GM21447 (cell line): Measurements from ENCODE around the gene SHC3.

ENCODE experiments used
- ATAC-seq: cut with Tn5 transposase; IDR thresholded peaks from one replicate; pipeline ENCODE4 v1.9.1; 2021; ENCODE audit not compliant: unreplicated experiment

The SHC3 gene

DNA sequence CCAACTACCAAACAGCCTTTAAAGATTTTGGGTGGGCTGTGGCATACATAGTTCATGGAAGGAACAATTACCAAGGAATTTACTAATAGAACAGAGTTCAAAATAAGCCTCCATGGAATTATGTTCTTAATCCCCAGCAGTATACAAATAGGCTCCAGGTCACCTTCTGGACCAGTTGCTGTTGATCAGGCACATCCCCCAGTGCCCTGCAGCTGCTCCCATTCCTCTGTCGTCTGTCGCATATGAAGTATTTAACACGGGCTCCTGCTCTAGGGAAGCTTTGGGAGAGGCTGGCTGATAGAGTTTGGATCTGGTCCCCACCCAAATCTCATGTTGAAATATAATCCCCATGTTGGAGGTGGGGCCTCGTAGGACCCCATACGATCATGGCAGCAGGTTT lies 17.8 kb downstream of the SHC3 start:
- ATAC-seq = no peak

DNA sequence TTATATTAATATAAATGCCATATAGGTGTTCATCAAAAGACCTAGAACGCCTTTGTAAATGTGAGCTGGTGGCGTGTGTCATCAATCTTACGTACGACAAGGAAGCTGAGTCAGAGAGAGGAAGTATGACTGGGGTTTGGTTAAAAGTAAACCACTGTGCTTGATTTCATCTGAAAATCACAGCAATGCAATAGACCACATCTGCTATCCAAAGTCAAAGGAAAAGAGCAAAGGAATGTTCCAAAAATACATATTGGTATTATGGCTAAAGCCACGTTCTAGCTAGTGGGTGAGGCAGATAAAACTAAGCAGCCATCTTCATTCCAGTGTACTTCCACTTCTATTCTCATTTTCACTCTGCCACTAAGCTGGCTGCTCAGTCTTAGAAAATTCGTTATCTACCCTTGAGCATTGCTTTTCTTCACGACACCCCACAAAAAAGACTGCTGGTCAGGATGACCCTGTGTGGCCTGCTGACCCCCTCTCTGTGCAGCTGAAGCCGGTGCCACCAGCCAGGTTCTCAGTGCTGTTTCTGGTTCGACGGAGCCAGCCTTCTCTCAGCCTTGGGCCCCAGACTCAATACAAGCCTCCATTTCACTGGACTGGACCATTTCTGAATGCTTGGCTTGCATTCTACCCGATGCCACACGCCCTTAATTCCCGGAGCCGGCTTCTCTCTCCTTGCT lies 23.8 kb downstream of the SHC3 start:
- no peak for ATAC-seq

DNA sequence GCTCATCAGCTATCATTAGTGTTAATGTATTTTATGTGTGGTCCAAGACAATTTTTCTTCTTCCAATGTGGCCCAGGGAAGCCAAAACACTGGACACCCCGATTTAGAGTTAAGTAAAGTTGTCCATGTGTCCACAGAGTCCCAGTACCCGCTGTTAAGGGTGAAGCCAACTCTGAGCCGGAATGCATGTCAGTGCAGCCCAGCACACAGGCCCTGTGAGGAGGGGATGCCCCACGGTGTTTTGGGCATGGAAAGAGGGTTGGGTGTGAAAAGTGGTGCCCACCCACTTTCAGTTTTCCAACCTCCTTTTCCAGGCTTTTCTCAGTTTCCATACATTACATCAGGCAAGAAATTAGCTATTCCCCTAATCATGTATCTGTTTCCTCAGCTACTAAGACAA lies 24.4 kb downstream of the SHC3 start:
- no peak for ATAC-seq

DNA sequence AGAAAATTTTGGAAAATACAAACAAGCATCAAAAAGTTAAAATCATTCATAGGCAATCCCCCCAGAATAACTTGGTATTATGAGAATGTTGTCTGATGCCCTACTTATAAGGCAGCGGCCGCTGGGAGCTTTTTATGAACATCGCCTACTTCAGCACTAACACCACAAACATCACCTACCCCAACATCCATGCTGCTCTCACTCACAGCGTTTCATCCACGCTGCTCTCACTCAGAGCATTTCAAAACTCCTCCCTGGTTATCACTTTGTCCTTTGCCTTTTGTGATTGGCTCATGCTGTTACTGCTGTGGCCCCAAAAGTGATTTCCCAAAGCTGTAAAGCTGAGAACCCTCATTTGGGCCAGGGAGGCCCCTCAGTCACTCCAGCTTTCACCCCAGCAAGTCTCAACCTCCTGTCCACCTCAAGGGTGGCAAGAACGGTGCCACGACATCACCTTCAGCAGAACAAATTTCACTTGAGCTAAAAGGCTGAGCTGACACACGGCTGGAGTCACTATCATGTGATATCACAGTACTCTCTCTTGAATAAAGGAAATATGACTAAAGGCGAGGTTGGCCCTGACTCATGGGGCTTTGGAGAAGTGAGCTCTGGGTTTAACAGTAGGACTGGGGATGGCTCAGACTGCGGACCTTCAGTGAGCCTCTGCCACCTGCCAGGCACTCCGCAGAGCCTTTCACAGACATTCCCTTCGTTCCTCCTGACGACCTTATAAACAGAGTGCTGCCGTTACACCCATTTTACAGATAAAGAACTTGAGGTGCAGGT lies 25.2 kb downstream of the SHC3 start:
- ATAC-seq = no peak

DNA sequence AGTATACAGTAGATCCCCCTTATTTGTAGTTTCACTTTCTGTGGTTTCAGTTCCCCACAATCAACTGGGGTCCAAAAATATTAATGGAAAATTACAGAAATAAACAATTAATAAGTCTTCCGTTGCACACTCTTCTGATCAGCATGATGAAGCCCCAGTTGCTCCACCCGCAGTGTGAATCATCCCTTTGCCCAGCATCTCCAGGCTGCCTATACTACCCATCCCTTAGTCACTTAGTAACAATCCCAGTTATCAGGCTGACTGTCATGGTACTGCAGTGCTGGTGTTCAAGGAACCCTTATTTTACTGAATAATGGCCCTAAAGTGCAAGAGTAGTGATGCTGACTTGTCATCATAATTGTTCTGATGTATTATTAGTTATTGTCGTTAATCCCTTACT lies 28.9 kb downstream of the SHC3 start:
- ATAC-seq = no peak

DNA sequence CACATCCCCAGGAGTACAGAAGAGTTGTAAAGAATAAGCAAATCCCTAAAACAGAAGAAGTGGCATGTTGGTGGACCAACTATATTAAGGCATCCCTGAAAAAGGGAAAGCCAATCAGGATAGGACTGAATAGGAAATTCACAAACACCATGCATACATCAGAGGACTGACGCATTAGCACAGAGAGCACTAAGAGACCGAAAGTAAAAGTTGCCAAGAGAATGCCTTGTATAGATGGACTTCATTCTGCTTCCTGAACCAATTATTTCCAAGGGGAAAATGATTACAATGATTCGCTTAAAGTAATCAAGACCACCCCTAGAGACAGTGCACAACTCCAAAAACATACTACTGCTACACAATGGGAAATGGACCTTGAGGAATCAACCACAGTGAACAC lies 33.5 kb downstream of the SHC3 start:
- ATAC-seq = no peak

DNA sequence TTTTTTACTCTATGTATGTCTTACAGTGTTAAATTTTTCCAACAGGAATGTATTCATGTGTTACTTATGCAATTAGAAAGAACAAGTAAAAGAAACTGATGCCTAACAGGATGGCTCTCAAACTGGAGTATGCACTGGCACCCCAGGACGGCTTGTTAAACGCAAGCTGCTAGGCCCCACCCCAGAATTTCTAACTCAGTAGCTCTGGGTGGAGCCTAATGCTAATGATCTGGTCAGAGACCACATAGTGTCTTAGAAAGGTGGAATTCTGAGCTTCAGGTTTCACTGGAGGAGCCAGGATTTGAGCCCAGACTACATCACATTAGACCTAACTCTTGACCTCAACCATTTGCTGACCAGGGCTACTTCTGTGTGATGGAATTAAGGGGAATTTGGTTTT lies 34.4 kb downstream of the SHC3 start:
- no peak for ATAC-seq

DNA sequence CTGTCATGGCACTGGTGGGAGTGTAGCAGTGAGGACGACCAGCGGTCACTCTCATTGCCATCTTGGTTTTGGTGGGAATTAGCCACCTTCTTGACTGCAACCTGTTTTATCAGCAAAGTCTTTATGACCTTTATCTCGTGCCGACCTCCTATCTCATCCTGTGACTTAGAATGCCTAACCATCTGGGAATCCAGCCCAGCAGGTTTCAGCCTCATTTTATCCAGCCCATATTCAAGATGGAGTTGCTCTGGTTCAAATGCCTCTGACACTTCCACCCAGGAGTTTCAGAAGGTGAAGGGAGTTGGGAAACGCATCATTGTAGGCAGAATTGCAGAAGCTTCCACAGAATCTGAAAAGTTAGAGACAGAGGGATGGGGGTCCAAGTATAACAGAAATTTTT lies 35.4 kb downstream of the SHC3 start:
- ATAC-seq = no peak

DNA sequence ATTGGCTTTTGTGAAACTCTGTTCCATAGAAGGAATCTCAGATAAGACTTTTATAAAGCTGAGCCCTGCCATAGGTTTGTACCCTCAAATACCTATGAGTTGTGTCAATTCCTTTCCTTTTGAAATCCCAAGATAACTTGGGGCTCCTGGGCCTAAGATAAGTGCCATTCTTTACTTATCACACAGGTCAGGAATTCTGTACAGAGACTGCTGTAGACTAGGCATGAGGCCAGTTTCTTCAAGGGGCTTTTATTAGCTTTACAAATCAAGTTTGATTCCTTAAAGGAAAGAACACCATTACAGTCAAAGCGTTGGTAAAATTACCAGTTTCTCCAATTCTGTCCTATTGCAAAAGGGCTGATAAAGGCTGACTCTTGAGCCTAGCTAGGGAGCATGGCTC lies 39.2 kb downstream of the SHC3 start:
- no peak for ATAC-seq

DNA sequence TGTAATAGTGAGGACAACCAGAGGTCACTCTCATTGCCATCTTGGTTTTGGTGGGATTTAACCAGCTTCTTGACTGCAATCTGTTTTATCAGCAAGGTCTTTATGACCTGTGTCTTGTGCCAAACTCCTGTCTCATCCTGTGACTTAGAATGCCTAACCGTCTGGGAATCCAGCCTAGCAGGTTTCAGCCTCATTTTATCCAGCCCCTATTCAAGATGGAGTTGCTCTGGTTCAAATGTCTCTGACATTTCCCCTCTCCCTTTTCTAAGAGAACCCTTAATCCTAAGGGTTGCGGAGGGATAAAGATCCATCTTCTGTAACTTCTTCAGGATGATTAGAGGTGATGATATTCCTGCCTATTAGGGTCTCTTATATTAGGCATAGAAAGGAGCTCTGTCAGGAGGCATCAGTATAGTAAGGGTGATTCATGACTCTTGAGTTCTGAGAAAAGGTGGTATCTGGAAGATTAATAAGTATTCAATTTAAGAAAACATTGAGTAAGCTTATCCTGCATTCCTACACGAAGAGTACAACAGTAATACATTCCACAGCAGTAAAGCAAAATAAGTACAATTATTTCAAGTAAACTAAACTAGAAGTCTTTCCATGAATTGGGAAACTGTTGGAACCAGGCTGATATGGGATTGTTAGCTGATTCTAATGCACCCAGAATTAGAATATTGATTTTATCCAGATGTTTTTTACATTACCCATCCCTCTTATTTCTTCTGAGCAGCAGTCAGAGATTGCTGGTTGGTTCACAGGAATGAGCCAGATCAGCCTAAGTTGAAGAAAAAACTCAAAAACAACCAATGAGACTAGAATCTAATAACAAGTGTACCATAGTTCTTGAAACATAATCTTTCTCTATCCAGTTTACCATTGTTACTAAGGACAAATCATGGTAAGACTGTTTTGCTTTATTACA lies 39.9 kb downstream of the SHC3 start:
- no peak for ATAC-seq

DNA sequence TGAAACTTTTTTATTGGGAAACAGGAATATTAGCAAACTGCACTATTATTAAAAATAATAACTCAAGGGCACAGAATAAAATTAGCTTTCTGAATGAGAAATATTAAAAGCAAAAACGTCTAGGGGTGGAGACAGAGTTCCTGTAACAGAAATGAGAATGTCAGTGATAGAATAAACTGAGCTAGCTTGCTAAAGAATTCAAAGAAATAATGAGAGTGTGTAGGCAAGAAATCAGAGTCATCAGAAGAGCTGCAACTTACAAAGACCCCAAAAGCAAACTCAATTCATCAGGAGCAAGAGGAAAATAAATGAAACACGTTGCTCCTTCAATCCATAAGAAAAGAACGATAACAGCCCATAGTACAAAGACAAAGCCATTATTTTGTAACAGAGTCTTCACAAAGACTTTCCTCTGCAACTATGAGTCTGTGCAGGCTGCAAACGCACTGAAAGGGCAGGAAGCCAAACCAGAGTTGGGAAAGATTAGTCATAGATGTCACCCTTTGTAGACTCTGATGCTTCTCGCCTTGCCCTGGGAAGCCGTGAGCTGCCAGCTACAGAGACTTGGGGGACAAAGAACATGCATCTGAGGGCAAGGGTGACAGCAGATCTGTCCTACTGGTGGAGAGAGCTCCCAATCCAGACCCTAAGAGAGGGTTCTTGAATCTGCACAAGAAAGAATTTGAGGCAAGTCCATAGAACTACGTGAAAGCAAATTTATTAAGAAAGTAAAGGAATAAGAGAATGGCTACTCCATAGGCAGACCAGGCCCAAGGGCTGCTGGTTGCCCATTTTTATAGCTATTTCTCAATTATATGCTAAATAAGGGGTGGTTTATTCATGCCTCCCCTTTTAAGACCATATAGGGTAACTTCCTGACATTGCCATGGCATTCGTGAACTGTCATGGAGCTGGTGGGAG lies 40.8 kb downstream of the SHC3 start:
- ATAC-seq = no peak

DNA sequence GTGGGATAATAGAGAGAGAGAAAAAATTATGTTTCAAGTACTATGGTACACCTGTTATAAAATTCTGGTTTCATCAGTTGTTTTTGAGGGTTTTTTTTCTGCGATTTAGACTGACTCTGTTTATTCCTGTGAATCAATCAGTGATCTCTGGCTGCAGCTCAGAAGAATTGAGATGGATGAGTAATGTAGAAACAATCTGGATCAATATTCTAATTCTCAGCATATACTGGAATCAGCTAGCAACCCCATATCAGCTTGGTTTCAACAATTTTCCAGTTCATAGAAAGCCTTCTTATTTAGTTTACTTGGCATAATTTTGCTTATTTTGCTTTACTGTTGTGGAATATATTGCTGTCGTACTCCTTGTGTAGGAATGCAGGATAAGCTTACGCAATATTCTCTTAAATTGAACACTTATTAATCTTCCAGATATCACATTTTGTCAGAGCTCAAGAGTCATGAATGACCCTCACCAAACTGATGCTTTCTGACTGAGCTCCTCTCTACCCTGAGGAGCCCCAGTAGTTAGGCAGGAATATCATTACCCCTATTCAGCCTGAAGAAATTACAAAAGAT lies 42.9 kb downstream of the SHC3 start:
- no peak for ATAC-seq

DNA sequence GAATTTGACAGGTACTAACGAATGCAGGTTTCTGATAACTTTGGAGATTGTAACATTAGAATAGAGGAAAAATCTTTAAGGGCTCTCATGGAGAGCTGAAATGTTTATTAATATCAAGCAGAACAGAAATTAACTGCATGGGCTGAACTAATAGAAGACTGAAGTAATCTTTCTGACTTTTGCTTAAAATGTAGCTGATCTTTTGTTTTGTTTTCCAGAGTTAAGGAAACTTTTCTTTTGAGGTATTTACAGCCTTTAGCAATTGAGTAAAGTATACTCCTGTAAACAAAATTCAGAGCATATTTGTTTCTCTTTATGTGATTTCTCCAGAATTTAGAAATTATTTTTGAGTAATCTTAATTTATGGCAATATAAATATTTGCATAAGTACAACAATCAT lies 43.9 kb downstream of the SHC3 start:
- ATAC-seq = no peak

DNA sequence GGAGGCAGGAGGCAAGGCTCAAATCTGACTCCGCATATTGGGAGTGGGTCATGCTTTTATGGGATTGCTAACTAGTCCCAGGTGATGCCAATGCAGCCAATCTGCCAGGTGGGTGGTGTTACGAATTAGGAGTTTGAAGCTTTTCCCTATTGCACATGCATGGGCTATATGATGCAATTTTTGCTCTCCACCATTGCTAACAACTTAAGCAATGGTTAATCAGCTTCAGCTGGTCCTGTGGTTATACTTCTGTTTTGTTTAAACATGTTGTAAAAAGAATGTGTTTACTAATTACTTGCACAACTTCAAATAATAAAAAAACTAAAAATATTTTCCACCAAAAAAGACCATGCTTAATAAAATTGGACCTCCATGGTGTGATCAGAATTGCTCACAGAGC lies 55.7 kb downstream of the SHC3 start:
- ATAC-seq = no peak

DNA sequence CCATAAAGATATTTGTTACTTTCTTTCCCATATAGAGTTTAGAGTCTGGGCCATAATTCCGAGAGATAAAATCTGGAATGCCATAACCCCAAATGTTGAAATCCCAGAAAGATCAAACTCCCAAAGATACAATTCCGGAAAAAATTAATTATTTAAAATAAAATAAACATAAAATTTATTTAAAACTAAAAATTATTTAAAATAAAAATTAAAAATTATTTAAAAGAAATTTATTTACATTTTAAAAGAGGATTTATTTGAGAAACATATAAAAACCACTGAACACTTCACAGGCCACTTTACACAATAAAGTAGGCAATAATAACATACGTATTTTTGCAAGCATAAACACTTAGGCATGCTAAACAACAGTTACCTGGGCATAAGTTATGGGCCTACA lies 57.9 kb downstream of the SHC3 start:
- no peak for ATAC-seq

DNA sequence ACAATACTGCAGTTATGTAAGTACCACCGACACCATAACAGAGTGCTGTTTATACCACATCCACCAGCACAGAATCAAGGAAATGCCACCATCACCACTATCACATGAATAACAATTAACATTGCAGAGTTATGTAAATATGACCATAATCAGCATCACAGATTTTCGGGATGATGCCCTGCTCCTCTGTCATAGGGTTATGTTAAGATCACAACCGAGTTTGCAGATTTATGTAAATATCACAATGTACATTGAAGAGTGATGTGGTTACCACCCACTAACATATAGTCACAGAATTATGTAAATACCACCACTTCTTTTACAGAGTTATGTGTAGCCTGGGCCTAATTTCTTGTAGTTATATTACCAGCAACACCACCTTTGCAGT lies 61.8 kb downstream of the SHC3 start:
- no peak for ATAC-seq

DNA sequence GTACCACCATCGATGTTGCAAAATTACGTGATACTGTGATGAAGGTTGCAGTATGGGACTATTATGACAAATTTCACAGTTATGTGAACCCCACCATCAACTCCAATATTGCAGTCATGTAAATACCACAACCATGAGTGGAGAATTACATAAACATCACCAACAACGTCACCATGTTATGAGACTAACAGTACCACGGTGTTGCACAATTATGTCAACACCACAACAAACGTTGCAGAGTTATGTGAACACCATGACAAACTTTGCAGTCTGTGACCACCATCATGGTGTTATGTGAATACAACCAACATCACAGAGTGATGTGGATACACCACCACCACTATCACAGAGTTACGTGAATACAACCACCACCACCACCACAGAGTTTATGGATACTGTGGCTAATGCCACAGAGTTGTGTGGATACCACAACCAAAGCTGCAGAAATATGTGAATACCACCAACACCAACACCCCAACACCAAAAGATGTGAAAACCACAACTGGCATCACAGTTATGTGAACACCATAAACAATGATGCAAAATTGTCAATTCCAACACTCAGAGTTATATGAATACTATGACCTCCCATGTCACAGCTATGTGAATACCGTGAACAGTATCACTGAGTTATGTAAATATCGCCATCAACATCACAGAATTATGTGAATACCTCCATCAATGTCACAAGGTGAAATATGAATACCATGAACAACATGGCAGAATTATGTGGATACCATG lies 62.4 kb downstream of the SHC3 start:
- ATAC-seq = no peak

DNA sequence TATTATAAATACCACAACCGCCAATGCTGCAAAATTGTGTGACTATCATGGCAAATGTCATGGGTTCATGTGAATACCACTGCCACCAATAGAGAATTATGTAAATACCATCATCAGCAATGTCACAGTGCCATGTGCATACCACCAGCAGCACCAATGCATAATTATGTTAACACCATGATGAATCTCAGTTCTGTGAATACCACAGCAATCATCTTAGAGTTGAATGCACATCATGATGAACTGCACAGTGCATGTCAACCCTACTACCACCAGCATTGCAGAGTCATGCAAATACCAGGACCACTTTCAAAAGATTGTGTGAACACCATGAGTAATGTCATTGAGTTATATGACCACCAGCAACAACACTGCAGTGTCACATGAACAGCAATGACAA lies 63.2 kb downstream of the SHC3 start:
- ATAC-seq = no peak

DNA sequence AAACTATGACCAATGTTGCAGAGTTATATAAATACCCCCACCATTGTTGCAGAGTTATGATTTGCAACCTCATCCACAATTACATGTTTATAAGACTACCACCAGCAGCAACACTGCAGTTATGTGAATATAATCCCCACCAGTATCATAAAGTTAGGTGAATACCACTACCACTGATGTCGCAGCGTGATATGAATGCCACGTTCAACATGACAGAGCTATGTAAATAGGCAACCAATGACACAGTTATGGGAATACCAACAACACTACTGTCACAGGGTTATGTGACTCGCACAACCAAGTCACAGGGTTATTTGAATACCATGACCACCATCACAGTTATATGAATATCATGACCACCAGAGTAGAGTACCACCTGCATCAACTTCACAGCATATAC lies 63.9 kb downstream of the SHC3 start:
- ATAC-seq = no peak

DNA sequence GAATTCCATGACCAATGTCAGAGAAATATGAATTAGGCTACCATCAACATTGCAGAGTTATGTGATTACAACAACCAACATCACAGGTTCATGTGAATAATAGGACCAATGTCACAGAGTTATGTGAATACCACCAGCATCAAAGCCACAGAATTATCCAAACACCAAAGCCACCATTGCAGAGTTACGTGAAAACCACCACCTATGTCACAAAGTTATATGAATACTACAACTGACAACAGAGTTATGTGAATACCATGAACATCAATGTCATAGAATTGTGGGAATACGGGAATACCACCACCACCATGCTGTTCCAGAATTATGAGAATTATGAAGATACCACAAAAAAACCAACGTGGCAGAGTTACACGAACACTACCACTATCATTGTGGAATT lies 64.8 kb downstream of the SHC3 start:
- ATAC-seq = no peak
